Measurements from ENCODE around the gene SNX9. TPM values are rescaled to one million over a fixed set of nuclear protein-coding genes. Genes with fewer than 3 reads are reported as not detected.
"Not testable (repeated sequence)": the region's sequence is repeated elsewhere in the genome, so short reads cannot be mapped to it uniquely, and the experiment has no call there.

SNX9 gene
- total RNA-seq, 6 donors from 2014 or later: 13.6 to 31.6 (median 19.0) TPM

GRCh38 chr6:157935786-157936185 lies 112.7 kb downstream of the SNX9 start:
- TF ChIP-seq POLR2A (IDR thresholded peaks at IDR 0.05) (no peak), CTCF (IDR thresholded peaks at IDR 0.05) (no peak), EP300 (IDR thresholded peaks at IDR 0.05) (no peak), POLR2AphosphoS5 (IDR thresholded peaks at IDR 0.05) (no peak)
- no peak overlapping the region for H3K4me3 ChIP-seq
- no peak overlapping the region for H3K27ac ChIP-seq
- no peaks in the 10 kb centered on the region for H3K27me3 ChIP-seq
- no peaks in the 10 kb centered on the region for H3K4me1 ChIP-seq
- no peak for ATAC-seq (ENCODE audit: low FRiP score in 2 of 2)
- 55 to 56% methylated on average over 2 of the region's 2 CpGs for WGBS, 2 donors
- peaks cover 0 to 77% (median 13%) of the 10 kb centered on the region in 4 donors for H3K36me3 ChIP-seq
- DNase-seq: no peak
- H3K9me3 ChIP-seq: no peaks in the 10 kb centered on the region

DNA sequence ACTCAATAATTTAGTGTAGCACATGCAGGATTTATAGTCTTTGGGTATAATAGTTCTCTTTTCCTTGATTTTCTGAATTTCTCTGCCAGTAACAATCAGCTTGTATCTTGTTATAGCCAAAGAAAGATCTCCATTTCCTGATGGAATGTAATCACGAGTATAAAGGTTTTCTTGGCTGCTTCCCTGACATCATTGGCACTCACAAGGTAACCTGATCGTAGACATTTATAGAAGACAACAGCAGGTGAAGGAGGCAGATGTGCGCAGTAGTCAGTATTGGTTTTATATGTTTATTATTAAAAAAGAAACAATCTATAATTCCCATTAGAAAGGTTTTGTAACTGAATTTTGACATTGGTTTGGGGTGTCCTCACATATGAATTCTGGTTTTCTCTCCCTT lies 114.3 kb downstream of the SNX9 start:
- TF ChIP-seq CTCF (IDR thresholded peaks at IDR 0.05): no peak
- TF ChIP-seq EP300 (IDR thresholded peaks at IDR 0.05): no peak
- no peak for TF ChIP-seq POLR2AphosphoS5 (IDR thresholded peaks at IDR 0.05)
- no peaks in the 10 kb centered on the region for H3K27me3 ChIP-seq
- no peaks in the 10 kb centered on the region for H3K9me3 ChIP-seq
- no peak for ATAC-seq (ENCODE audit: low FRiP score in 2 of 2)
- 88 to 89% methylated on average over 3 of the region's 3 CpGs for WGBS, 2 donors
- H3K27ac ChIP-seq: no peak overlapping the region
- no peaks in the 10 kb centered on the region for H3K4me1 ChIP-seq
- no peak overlapping the region for H3K4me3 ChIP-seq
- no peak for DNase-seq
- peaks cover 0 to 79% (median 20%) of the 10 kb centered on the region in 4 donors for H3K36me3 ChIP-seq

DNA sequence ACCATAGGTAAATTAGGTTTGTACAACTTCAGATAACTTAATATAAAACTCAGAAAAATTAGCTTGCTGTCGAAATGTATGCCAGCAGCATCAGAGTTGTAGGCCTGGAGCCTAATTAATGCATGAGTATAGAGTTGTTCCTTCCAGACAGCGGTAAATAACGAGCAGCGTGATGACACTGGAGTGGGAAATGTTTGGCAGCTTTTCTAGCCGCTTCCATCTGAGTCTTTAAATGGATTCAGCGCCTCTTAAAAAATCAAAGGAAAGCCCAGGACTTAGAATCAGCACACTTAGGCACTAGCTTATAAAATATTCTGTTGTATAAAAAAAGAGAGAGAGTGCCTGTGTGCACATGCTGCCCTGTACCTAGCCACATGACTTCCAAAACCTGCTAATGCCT lies 114.9 kb downstream of the SNX9 start:
- H3K27ac ChIP-seq: no peak overlapping the region
- TF ChIP-seq EP300 (IDR thresholded peaks at IDR 0.05): no peak
- no peak for TF ChIP-seq POLR2A (IDR thresholded peaks at IDR 0.05)
- no peak for TF ChIP-seq POLR2AphosphoS5 (IDR thresholded peaks at IDR 0.05)
- DNase-seq (no peak), ATAC-seq (ENCODE audit: low FRiP score in 2 of 2) (no peak)
- H3K9me3 ChIP-seq: no peaks in the 10 kb centered on the region
- no peaks in the 10 kb centered on the region for H3K4me1 ChIP-seq
- WGBS, 2 donors: 92 to 95% methylated on average over 6 of the region's 6 CpGs
- peaks cover 0 to 80% (median 20%) of the 10 kb centered on the region in 4 donors for H3K36me3 ChIP-seq
- no peak overlapping the region for H3K4me3 ChIP-seq
- H3K27me3 ChIP-seq: no peaks in the 10 kb centered on the region

- not testable (repeated sequence) for H3K27ac ChIP-seq; H3K27me3 ChIP-seq; H3K9me3 ChIP-seq; H3K4me3 ChIP-seq; DNase-seq; ATAC-seq (ENCODE audit: low FRiP score in 2 of 2); H3K4me1 ChIP-seq
- H3K36me3 ChIP-seq: peaks cover 0 to 93% (median 24%) of the 10 kb centered on the region in 4 donors
- 88 to 91% methylated on average over 12 of the region's 12 CpGs for WGBS, 2 donors
Measured at GRCh38 chr6:157940375-157941036, 117.5 kb downstream of the SNX9 start.

DNA sequence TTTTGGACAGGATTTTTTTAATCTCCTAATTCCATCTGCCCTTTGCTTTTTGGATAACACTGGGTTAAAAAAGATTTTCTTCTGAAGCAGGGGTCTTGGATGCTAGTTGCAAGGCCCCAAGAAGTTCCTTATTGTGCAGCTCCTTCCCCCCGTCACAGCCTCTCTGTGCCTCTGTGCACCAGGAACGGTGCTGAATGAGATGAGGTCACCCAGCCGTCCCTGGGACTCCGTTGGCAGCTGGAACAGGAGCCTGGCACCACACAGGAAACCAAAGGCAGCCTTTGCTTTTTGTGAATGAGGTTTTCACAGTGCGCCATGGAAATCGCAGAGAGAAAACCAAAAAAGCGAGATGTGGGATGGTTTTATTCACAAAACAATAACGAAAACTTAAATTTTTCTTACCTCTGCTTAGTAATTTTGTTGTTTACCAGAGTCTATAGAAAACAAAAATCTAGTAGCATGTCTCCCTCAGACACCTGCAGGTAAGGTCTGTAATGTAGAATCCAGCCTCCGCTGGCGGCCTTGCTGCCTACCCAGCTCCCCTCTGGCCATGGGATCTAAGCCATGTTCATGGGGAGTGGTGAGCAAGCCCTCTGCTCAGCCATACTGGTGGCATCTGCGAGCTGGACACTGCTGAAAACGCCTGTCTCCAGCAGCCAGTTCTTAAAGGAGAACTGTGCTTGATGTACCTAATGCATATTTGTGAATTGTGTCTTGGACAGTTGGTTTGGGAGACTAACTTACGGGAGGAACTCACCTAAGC lies 118.2 kb downstream of the SNX9 start:
- peaks cover 0 to 86% (median 20%) of the 10 kb centered on the region in 4 donors for H3K36me3 ChIP-seq
- WGBS, 2 donors: 89 to 91% methylated on average over 13 of the region's 13 CpGs
- H3K27ac ChIP-seq: no peak overlapping the region
- TF ChIP-seq CTCF (IDR thresholded peaks at IDR 0.05): no peak
- no peak for TF ChIP-seq EP300 (IDR thresholded peaks at IDR 0.05)
- no peak for TF ChIP-seq POLR2A (IDR thresholded peaks at IDR 0.05)
- TF ChIP-seq POLR2AphosphoS5 (IDR thresholded peaks at IDR 0.05): no peak
- DNase-seq (no peak), ATAC-seq (ENCODE audit: low FRiP score in 2 of 2) (no peak)
- no peaks in the 10 kb centered on the region for H3K27me3 ChIP-seq
- H3K4me1 ChIP-seq: no peaks in the 10 kb centered on the region
- no peak overlapping the region for H3K4me3 ChIP-seq
- H3K9me3 ChIP-seq: no peaks in the 10 kb centered on the region

Measured in upper lobe of left lung (tissue), 6 donors.